Measurements from ENCODE around the gene TTLL7. TPM values are rescaled to one million over a fixed set of nuclear protein-coding genes. Genes with fewer than 3 reads are reported as not detected.

Gene TTLL7
- total and polyA plus RNA-seq, 2 donors (not counting 1 experiment from before 2014, with no cell fraction given), result 0.01 TPM; not detected in 1

GRCh38 chr1:83872515-83872914, 126.4 kb downstream of the TTLL7 start:
- ChIA-PET CTCF (no interaction called here), POLR2A (no interaction called here)
- peaks cover 6% of the 10 kb centered on the region for H3K4me1 Mint-ChIP-seq
- Histone ChIP-seq H3K79me2 (ENCODE audit: control insufficient read depth, insufficient read depth, low read length) (no peaks in the 10 kb centered on the region), H2AFZ (ENCODE audit: insufficient read depth, low read depth, low read length, poor library complexity, severe bottlenecking) (no peak overlapping the region), H3K4me1 (ENCODE audit: control insufficient read depth in 2 of 2, insufficient read depth in 2 of 2, low read length in 2 of 2) (no peaks in the 10 kb centered on the region), H3K27me3 (replicated peaks in 1 of 4; ENCODE audit: control extremely low read depth in 1 of 4, control insufficient read depth in 3 of 4, insufficient read depth in 4 of 4, low read length in 3 of 4) (no peaks in the 10 kb centered on the region), H3K4me2 (replicated peaks; ENCODE audit: low read depth, low read length, poor library complexity, severe bottlenecking) (no peak overlapping the region), H4K20me1 (ENCODE audit: control insufficient read depth, insufficient read depth, low read length, poor library complexity, severe bottlenecking) (no peaks in the 10 kb centered on the region), H3K9me3 (ENCODE audit: control extremely low read depth in 1 of 3, control insufficient read depth in 2 of 3, insufficient read depth in 1 of 3, low read length in 2 of 3) (no peaks in the 10 kb centered on the region), H3K9ac (ENCODE audit: low read length) (no peak overlapping the region), H3K4me3 (ENCODE audit: control extremely low read depth in 1 of 5, extremely low read depth in 1 of 5, insufficient read depth in 1 of 5, low read depth in 2 of 5, low read length in 4 of 5) (no peak overlapping the region), H3K36me3 (replicated peaks in 1 of 2; ENCODE audit: control extremely low read depth in 1 of 2, control insufficient read depth in 1 of 2, extremely low read depth in 1 of 2, insufficient read depth in 2 of 2, low read length in 1 of 2) (no peaks in the 10 kb centered on the region), H3K27ac (ENCODE audit: low read length in 2 of 2) (no peak overlapping the region)
- no CpG with 5 or more reads among the region's 2 CpGs for WGBS (ENCODE audit: insufficient coverage)
- ATAC-seq (ENCODE audit: low read depth) (no peak), DNase-seq (no peak)
- no peak overlapping the region for H3K4me3 Mint-ChIP-seq
- no peaks in the 10 kb centered on the region for H3K9me3 Mint-ChIP-seq (ENCODE audit: insufficient read depth)
- TF ChIP-seq EZH2 (IDR thresholded peaks at IDR 0.05; ENCODE audit: borderline replicate concordance, insufficient read depth, low read depth, low read length, poor library complexity, severe bottlenecking) (no peak), CTCF (IDR thresholded peaks at IDR 0.05) (no peak)
- peaks cover 5% of the 10 kb centered on the region for H3K27me3 Mint-ChIP-seq
- intact Hi-C loops (cut with micrococcal nuclease), result no loop called here
- H3K27ac Mint-ChIP-seq, result no peak overlapping the region

GRCh38 chr1:83864991-83865390, 133.9 kb downstream of the TTLL7 start:
- no peak overlapping the region for H3K4me3 Mint-ChIP-seq
- peaks cover 13% of the 10 kb centered on the region for H3K4me1 Mint-ChIP-seq
- DNase-seq, result no peak
- intact Hi-C loops (cut with micrococcal nuclease), result loop anchor here (5.0 to 10.0 kb wide), 2 partner anchors 103 to 360 kb away; no protein-coding TSS in a partner anchor
- no peaks in the 10 kb centered on the region for H3K36me3 ChIP-seq (replicated peaks in 1 of 2; ENCODE audit: control extremely low read depth in 1 of 2, control insufficient read depth in 1 of 2, extremely low read depth in 1 of 2, insufficient read depth in 2 of 2, low read length in 1 of 2)
- no peaks in the 10 kb centered on the region for H3K27me3 ChIP-seq (replicated peaks in 1 of 4; ENCODE audit: control extremely low read depth in 1 of 4, control insufficient read depth in 3 of 4, insufficient read depth in 4 of 4, low read length in 3 of 4)
- H3K9me3 ChIP-seq (ENCODE audit: control extremely low read depth in 1 of 3, control insufficient read depth in 2 of 3, insufficient read depth in 1 of 3, low read length in 2 of 3), result no peaks in the 10 kb centered on the region
- WGBS (ENCODE audit: insufficient coverage), result no CpG with 5 or more reads among the region's 2 CpGs
- TF ChIP-seq EZH2 (IDR thresholded peaks at IDR 0.05; ENCODE audit: borderline replicate concordance, insufficient read depth, low read depth, low read length, poor library complexity, severe bottlenecking), result no peak
- TF ChIP-seq CTCF (IDR thresholded peaks at IDR 0.05), result no peak
- POLR2A ChIA-PET, result no interaction called here
- no peak overlapping the region for H3K27ac Mint-ChIP-seq
- no peak overlapping the region for H3K4me2 ChIP-seq (replicated peaks; ENCODE audit: low read depth, low read length, poor library complexity, severe bottlenecking)
- ATAC-seq (ENCODE audit: low read depth), result no peak
- no peak overlapping the region for H3K9ac ChIP-seq (ENCODE audit: low read length)
- H3K4me1 ChIP-seq (ENCODE audit: control insufficient read depth in 2 of 2, insufficient read depth in 2 of 2, low read length in 2 of 2), result peaks cover 2 to 7% of the 10 kb centered on the region in 2 donors
- no peaks in the 10 kb centered on the region for H3K9me3 Mint-ChIP-seq (ENCODE audit: insufficient read depth)
- H3K27me3 Mint-ChIP-seq, result no peaks in the 10 kb centered on the region
- no peaks in the 10 kb centered on the region for H3K79me2 ChIP-seq (ENCODE audit: control insufficient read depth, insufficient read depth, low read length)
- CTCF ChIA-PET, result no interaction called here
- no peak overlapping the region for H3K27ac ChIP-seq (ENCODE audit: low read length in 2 of 2)
- H2AFZ ChIP-seq (ENCODE audit: insufficient read depth, low read depth, low read length, poor library complexity, severe bottlenecking), result no peak overlapping the region
- no peak overlapping the region for H3K4me3 ChIP-seq (ENCODE audit: control extremely low read depth in 1 of 5, extremely low read depth in 1 of 5, insufficient read depth in 1 of 5, low read depth in 2 of 5, low read length in 4 of 5)
- no peaks in the 10 kb centered on the region for H4K20me1 ChIP-seq (ENCODE audit: control insufficient read depth, insufficient read depth, low read length, poor library complexity, severe bottlenecking)

Measured in B cell (primary cell).